HG02870 (cell line): Measurements from ENCODE around the gene PRKAG2.
"Not testable (repeated sequence)": the region's sequence is repeated elsewhere in the genome, so short reads cannot be mapped to it uniquely, and the experiment has no call there.

ENCODE experiments used
- ATAC-seq: cut with Tn5 transposase; IDR thresholded peaks from one replicate; pipeline ENCODE4 v1.9.1; 2021; ENCODE audit warnings: mild to moderate bottlenecking, moderate library complexity; ENCODE audit not compliant: unreplicated experiment

PRKAG2 gene

DNA sequence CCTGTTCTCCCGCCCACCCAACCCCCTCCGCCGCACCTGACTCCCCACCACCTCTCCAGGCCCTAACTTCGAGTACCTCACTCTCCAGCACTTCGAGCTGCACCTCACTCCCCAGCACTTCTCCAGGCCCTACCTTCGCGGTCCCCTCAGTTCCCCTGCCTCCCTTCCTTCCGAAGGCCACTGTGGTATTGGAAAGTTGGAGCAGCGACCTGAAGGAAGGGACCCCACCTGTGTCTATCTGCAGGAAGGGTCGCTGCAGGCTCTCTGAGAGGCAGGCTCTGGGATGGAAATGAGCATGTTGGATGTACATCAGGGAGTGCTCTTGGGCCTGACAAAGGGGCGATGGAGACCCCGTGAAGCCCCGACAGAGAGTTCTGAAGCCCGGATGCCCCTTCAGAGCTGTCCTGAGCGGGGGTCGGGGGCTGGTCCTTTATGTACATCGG is 122.2 kb downstream of the PRKAG2 start:
- ATAC-seq: no peak

DNA sequence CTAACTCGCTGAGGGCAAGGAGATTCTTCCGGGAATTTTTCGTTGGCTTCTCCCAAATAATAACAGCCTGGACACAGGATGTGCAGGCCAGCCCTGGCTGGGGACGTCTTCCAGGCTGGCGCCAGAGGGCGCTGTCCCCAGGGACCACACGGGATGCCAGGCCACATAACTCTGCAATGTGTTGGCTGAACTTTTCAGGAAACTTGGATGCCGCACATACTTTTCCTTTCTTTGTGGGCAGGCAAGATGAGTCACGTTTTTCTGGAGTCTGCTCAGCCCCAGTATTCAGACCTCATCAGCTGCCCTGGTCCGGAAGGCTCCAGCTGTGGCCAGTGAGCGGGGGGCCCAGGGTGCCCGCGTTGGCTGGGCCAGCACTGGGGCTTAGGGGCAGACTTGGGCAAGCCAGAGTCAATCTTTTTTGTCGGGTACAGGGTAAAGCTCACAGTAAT is 122.7 kb downstream of the PRKAG2 start:
- ATAC-seq: no peak

DNA sequence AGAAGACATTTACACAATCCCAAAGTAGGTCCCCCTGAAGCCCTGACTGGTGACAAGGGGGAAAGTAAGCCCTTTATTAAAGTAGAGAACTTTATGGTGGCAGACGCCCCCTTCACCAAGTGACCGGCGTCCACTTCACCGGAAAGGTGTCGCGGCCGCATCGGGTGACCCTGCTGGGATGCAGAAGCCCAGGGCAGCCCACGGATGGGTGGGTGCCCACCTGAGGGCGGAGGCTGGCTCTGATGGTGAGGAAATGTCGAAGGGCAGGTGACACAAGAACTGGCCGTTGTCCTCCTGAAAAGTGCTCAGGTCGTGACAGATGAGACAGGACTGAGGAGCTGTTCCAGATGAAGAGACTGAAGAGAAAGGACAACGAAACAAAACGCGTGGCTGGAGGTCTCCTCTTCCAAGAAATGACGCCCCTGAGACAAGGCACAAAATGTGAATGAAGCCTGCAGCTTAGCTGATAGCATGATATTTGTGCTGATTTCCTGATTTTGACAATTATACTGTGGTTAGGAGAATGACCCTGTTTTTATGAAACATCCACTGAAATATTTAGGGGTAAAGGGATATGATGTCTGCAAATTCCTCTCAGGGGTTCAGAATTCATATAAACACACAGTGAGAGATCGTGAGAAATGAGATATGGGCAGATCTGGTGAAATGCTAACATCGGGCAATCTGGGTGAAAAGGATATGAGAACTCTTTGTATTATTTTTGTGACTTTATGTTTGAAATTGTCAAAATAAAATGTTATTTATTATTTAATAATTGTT is 123.9 kb downstream of the PRKAG2 start:
- ATAC-seq: no peak

DNA sequence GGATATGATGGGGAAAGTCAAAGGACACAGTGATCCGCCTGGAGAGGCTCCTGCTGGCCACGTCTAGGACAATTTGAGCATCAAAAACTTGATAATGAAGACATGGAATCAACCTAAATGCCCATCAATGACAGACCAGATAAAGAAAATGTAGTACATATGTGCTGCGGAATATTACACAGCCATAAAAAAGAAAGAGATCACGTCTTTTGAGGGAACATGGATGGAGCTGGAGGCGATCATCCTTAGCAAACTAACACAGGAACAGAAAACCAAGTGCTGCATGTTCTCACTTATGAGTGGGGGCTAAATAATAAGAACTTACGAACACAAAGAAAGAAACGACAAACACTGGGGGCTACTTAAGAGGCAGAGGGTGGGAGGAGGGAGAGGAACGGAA is 124.9 kb downstream of the PRKAG2 start:
- ATAC-seq: no peak

DNA sequence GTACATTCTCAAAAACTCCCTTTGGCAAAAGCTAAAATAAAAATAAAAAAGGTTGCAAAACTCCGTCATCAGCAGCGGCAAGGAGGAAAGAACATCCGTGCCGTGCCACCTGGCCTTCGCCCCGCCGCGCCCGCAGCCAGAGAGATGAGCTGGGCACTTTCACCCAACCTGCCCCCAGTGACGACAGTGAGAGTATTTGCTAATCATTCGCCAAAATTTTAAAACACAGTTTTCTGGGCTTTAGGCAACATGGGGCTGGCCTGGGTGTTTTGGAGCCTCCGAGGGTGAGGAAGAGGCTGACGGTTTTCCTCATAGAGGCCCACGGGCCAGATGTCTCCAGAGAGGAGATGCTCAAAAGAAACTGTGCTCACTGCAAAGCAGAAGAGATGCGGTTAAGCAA is 128.2 kb downstream of the PRKAG2 start:
- no peak for ATAC-seq

DNA sequence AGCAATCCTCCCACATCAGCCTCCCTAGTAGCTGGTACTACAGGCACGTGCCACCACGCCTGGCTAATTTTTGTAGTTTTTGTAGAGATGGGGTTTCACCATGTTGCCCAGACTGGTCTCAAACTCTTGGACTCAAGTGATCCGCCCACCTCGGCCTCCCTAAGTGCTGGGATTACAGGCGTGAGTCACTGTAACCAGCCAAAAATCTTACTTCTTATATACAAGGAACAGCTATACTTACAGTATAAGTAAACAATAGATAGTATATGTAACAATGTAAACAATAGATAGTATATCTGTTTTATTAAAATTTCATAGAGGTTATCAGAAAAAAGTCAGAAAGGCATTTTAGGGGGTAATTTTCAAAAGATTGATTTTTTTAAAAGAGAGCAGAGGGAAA is 128.9 kb downstream of the PRKAG2 start:
- not testable (repeated sequence) for ATAC-seq

DNA sequence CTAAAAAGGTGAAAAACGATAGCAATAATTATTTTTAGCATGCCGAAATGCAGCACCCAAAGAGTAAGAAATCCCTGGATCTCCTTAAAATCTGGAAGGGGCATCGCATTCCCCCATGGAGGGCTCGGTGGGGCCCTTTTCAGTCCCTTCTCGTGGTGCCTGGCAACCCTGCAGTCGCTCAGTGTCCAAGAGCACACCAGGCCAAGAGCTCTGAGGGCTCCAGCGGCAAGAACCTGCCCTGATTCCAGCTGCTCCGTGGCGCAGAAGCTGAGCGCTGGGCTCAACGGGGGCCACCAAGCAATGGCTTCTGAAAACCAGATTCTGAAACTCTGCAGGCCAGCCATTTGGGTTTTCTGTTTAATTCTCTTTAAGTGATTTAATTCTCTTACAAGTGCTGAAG is 131.2 kb downstream of the PRKAG2 start:
- no peak for ATAC-seq

DNA sequence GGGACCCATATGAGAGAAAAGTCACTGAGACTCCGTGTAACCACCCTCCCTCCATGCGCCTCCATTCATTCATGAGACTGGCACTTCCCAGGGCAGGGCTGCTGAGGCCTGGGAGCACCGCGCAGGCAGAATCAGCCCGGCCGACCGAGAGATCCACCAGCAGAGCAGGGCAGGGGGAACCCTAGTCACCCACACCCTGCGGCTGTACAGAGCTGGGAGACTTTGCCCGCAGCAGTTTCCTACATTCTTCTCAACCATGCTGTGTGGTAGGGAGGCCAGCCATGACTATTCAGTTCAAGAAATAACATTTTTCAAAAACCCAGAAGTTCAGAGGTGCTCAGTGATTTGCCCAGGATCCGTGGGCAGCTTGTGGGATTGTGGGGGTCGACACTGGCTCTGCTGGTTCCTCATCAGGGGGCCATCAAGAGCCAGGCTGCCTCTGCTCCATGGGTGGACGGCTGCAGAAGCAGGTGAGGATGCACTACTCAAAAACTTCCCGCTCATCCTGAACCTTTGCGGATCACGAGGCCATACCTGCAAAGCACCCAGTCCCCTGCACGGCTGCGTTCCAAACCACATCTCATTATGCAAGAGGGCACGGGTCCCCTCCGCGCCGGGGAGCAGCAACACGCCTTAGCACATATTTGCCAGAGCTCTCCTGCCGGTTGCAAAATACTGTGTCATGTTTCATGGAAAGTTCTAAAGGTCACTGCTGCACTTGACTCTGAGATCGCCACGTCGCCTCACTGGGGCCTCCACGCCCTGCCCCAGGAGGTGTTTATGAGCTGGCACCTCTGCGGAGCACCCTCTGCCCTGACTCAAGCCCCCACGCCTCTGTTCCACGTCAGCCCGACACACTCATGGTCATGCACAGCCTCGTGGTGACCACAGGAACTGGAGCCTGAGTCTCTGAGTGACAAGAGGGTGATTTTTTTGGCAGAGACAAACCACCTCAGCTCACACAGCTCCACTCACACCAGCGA is 132.0 kb downstream of the PRKAG2 start:
- no peak for ATAC-seq

DNA sequence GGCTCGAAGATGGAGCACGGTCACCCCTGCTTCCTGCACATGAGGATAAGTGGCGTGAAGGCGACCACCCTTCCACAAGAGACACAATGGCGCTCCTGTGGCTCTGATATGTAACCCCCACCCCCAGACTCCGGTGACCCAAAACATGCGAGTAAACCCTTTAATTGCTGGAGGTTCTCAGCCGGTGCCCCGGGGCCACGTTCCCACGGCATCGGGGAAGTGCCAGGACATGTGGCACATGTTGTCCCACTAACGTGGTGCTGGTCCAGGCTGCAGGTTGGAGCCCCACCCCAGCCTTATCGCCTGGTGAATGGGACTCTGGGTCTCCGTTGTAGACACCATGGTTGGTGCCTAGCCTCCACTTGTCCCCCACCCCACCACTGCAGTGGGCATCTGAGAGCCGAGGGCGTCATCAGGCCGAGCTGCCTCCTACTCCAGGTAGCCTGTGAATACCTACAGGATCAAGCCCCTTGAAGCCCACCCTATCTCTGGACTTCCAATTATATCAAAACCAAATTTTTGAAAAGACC is 132.8 kb downstream of the PRKAG2 start:
- no peak for ATAC-seq

DNA sequence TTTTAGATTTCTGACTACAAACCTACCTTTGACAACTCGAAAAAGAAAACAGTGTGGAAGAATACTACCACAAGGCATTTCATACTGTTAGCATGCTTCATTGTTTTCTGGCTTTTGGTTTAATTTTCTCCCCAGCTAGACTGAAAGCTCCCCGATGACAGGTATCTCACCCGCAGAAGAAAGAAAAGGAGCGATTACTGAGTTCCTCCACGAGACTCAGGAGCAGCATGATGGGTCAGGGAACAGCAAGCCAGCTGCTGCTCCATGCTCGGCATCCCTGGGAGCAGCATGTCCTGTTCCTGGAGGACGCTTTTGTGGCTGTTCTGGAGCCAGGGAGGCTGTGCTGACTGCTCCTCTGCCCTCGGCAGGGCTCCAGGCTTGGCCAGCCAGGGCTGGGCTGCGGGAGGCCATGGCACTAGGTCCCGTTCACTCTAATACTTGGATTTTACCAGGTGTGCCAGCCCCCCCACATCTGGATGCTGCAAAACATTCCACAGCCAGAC is 133.4 kb downstream of the PRKAG2 start:
- no peak for ATAC-seq

DNA sequence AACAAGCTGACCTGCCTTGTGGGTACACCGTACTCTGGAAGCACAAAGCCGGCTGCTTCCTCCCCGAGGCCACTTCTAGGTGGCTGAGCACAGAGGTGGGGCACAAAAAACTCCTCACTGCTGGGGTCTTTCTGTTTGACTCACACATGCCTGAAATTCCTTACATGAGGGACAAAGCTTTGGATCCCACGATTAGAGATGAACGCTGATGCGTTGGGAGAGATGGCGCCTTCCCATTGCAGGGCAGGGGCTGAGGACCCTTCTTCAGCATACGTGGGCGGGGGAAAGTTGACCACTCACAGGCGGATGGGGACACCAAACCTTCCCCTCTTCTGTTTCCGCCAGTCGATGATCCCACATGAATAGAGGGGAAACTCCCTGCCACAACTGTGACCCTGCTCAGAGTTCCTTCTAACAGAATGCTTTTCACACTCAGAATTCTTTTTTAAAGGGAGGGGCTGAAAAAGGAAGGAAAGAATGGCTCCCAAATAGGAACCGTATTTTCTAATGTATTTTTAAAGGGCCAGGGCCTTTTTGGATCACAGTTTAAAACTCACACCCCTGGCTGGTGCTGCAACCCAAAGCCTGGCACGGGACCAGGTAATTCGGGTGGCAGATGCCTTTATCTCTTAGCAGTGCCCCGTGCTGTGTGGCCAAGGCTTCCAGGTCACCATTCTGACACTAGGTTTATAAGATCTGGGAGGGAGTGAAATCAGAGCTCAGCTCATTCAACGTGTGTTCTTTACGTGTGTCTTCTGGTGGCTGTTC is 134.0 kb downstream of the PRKAG2 start:
- no peak for ATAC-seq

DNA sequence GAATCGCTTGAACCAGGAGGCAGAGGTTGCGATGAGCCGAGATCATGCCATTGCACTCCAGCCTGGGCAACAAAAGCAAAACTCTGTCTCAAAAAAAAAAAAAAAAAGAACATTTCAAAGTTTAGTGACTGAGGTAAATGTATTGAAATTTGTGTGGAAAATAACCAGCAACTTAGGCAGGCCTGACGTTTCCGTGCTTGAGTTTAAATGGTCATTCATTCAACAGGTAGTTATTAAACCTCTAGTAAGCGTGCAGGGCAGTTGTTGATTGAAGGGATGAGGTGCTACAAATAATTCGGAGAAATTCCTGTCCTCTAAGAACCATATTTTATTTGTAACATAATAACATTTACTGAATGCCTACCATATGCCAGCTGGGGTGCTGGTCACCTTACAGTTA is 135.3 kb downstream of the PRKAG2 start:
- ATAC-seq: no peak

DNA sequence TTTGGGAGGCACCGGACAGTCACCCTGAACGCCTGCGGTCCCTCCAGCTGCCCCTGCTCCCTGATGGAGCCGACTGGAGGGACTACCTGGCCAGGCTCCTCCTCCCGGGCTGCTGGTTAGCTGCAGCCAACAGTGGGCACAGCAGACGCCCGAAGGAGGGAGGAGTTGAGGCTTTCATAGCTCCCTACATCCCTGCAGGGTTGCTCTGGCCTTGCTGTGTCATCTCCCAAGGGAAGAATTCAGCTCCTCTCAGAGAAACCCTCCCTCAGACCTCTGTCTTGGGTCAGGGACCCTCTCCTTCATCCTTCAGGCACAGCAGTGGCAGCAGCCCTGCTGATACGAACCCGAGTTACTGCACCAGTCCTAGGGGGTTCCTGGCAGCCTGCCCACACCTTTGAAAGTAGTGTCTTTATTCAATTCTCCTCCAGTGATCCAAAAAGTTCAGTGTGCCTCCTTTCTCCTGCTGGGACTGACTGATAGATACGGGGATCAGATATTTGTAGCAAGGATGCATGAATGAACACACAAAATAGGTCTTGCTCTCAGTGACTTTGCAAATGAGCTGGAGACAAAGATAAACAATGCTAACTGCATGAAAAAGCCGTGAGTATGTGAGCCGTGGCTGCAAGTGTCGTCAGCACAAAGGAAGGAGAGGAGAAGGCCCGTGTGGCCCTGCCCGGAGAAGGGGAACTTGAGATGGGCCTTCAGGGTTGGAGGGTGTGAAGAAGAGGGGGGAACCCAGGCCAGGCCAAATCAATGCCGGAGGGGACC is 136.6 kb downstream of the PRKAG2 start:
- ATAC-seq: no peak

DNA sequence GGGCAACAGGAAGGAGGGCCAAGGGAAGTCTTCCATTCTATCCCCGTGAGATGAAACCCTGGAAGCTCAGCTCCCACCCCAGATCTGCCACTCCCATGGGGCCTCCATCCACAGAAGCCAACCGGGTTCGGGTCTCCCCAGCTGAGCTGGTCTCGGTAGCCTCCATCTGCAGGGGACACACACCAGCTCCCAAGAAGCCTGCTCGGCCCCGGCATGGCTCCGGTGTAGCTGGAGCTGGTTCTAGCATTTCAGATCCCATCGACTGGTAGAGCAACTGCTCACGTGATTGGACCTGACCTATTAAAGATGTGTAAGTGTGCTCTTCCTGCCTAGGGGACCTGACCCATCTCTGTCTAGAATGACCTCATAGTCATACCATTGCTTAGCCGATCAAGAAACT is 138.0 kb downstream of the PRKAG2 start:
- ATAC-seq: no peak

DNA sequence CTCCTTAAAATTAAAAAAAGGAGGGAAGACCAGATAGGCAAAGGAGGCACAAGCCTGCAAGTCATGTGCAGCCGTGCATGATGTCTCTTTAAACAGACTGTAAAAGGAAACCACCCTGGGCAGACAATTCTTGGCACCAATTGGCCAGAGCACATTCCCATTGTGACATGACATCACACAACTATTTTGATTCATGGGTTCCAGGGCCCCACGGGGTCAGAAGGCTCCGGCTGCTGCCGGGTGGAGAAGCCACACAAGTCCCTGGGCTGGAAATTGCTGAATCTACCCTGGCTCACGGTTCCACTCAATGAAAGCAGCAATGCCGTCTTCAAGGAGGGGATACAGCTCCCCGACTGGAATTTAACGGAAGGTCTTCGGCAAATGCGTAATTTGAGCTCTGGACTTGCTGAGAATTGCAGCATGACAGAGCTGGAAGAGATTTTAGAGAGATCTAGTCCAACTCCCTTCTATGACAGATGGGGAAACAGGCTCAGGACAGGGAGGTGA is 140.5 kb downstream of the PRKAG2 start:
- ATAC-seq: no peak

DNA sequence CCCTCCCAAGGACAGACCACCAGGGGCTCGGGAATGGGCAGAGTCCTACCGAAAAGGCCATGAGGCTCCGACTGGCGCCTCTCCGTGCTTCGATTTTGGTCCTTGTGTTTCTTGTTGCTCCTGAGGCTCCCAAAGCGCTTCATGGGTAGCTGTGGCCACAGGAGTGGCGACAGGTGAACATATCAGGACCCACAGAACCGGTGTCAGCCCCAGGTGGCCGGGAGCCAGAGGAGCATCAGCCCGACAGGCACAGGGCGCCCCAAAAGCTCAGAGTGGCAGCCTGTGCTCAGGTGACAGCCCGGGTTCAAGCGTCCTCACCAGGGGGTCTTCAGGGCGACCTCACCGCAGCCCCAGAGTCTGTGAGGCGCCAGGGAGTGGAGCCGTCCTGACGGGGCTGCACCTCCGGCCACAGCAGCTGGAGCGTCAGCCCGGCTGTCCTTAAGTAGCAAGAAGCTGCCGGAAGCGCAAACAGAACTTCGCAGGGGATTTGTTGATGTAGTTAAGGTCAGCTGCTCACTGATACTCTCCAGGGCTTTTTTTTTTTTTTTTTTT is 141.0 kb downstream of the PRKAG2 start:
- ATAC-seq: no peak

DNA sequence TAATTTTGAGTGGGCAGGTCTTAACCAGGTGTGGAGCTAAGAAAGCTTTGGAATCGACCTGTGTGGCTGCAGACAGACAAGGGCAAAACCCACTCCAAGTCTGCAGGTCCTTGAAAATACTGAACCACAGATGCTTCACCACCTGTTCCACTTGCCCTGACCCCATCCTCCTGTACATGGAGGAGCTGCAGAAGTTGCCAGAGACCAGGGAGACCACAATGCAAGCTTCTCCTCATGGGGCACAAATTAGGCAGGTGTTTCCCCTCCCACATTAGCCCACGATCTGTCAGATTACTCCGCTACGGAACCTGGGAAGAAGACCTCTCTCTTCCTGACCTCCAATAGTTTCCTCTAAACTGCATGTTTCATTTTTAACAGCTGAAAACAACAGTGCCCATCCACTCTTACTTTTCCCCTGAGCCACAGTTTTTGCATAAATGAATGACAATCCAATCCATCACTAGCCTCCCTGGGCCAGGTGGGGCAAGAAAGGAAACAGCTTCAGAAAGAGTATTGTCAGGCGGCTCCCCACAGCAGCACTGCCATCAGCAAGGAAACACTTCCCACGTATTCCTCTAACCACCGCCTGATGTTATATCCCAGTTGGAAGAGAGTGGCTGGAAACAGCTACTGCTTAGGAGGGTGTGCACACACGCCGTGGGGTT is 141.6 kb downstream of the PRKAG2 start:
- ATAC-seq: no peak

DNA sequence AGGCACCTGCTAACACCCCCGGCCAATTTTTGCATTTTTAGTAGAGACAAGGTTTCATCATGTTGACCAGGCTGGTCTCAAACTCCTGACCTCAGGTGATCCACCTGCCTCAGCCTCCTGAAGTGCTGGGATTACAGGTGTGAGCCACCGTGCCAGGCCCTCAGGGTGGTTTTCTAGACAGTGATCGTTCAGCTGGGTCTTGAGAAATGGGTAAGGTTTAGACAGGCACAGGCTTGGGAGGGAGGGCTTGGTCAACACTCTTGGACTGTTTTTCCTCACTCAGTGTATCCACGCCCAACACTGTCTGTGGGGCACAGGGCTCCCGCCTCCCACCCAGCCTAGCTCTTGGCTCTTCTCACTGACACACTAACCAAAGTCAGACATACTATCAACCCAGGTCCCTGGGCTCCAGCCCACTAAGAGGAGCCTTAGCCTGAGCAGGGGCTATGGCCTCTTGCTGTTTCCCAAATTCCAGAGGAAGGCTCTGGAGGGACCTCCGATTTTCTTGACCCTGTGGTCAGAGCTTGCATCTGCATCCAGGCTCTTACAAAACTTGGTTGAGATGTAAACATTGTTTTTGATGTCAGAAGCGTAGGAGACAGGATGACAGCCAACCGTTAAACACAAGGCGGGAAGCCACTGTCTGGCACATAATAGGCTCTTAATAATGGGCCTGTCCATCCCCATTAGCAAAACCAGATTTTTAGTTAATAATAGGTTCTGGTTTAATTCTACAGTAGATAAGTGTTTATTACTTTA is 143.9 kb downstream of the PRKAG2 start:
- no peak for ATAC-seq
